Ovary (tissue), 9 donors: ENCODE data around the gene SMARCD1. TPM values are rescaled to one million over a fixed set of nuclear protein-coding genes. Genes with fewer than 3 reads are reported as not detected.

Experiments
- DNase-seq, 5 donors: peaks; one replicate each; pipeline ENCODE4 v3.0.0-alpha.2; 2019 to 2020
- H3K27ac ChIP-seq, 2 donors: fragments of 200-600 bp; one replicate each; pipeline versions ENCODE4 v1.5.1 to v1.8.0; 2019 to 2022
- H3K27me3 ChIP-seq: fragments of 200-600 bp; one replicate; pipeline ENCODE4 v1.8.0; 2022
- H3K36me3 ChIP-seq: fragments of 200-600 bp; sonication (generic); one replicate; pipeline ENCODE4 v1.5.1; 2019
- H3K4me1 ChIP-seq: one replicate; pipeline ENCODE4 v1.8.1; 2013; ENCODE audit warnings: mild to moderate bottlenecking, moderate library complexity; ENCODE audit not compliant: insufficient read depth
- H3K4me3 ChIP-seq: fragments of 200-600 bp; sonication (generic); one replicate; pipeline ENCODE4 v1.5.1; 2017
- H3K9me3 ChIP-seq, 2 donors: fragments of 200-600 bp in 1 of 2; sonication (generic) in 1 of 2; one replicate each; pipeline versions ENCODE4 v1.5.1 to v1.8.1; 2013 to 2019; ENCODE audit warnings: mild to moderate bottlenecking in 1 of 2, moderate library complexity in 1 of 2
- CTCF ChIP-seq, 3 donors: fragments of 450-650 bp in 2 of 3; fragments of 200-600 bp in 1 of 3; IDR thresholded peaks; one replicate each; pipeline versions ENCODE4 v1.5.1 to v1.8.0; 2016 to 2022; ENCODE audit warnings: antibody characterized with exemption in 3 of 3, mild to moderate bottlenecking in 1 of 3
- EP300 ChIP-seq: sonication (generic); formaldehyde crosslinking; IDR thresholded peaks from one replicate; pipeline ENCODE4 v1.6.1; 2017; ENCODE audit warnings: antibody characterized with exemption
- POLR2A ChIP-seq: fragments of 450-650 bp; IDR thresholded peaks from one replicate; pipeline ENCODE4 v1.6.1; 2017; ENCODE audit warnings: antibody characterized with exemption, mild to moderate bottlenecking, moderate library complexity
- WGBS, 3 donors: extraction: QIAGEN DNeasy Blood & Tissue Kit in 1 of 3; methylation state at CpG; one replicate each; pipeline versions ENCODE4 v1.1.5 to v1.1.7; 2013 to 2017; 5-methylcytosine and 5-hydroxymethylcytosine counted together
- intact Hi-C, 4 donors: fragments of 100-400 bp; cut with DNase I; formaldehyde crosslinking; loops; one replicate each; pipeline versions ENCODE4 v1.11.0 to v1.15.1; 2022 to 2023
- polyA plus RNA-seq, 2 donors: library from polyadenylated mRNA; stranded (reverse); fragments of 200-250 nt in 1 of 2; fragments of 350-450 nt in 1 of 2; fragmentation: Illumina TruSeq in 1 of 2; extraction: RNeasy Lipid Tissue Mini Kit (QIAGEN cat#74804) in 1 of 2; gene quantifications; one replicate each; pipeline ENCODE4 v1.2.3, GENCODE V29; 2013 to 2014
- total RNA-seq, 7 donors: library from RNA; depleted of rRNA in 2 of 7; stranded (reverse); fragments of >200 nt in 2 of 7; fragmentation: NEBNext Ultra II Directional in 3 of 7; extraction: Animal tissue kit (Norgen Biotek cat#: 25700) in 3 of 7; gene quantifications; one replicate each; pipeline versions ENCODE4 v1.1.0 to v1.2.4, GENCODE V29; 2016 to 2023
- donor health status: DM: no; HTN: no; CAD: no; lungs with moderate emphysema.
- donor health status: DM: no; HTN: no; CAD: no.
- donor health status: Bipolar disorder and iron deficiency.
- donor health status: DM: yes; HTN: yes; CAD: no.
- donor health status: DM: no; HTN: no; CAD: no.
- donor health status: DM: yes; HTN: yes; CAD: no.

Gene SMARCD1
- total and polyA plus RNA-seq, 9 donors: 26.1 to 57.7 (median 50.7) TPM

GRCh38 chr12:50066402-50066801, 18.7 kb upstream of the SMARCD1 start:
- TF ChIP-seq POLR2A (no peak), CTCF (IDR thresholded peaks at IDR 0.05) (no peak), EP300 (no peak)
- Histone ChIP-seq H3K4me1 (peaks cover 1% of the 10 kb centered on the region), H3K9me3 (no peaks in the 10 kb centered on the region), H3K4me3 (no peak overlapping the region), H3K36me3 (no peaks in the 10 kb centered on the region), H3K27ac (no peak overlapping the region), H3K27me3 (no peaks in the 10 kb centered on the region)
- intact Hi-C loops: loop anchor here in 3 of 4 donors (5.0 kb wide), 3 partner anchors 94 to 199 kb away; partner anchors contain the start of gene AQP6 (in 1 of the 3)
- WGBS, 3 donors: 40 to 51% (median 44%) methylated on average over 5 of the region's 5 CpGs
- no peak for DNase-seq

- H3K36me3 ChIP-seq: no peaks in the 10 kb centered on the region
- H3K27ac ChIP-seq: no peak overlapping the region
- TF ChIP-seq POLR2A (no peak), EP300 (no peak), CTCF (IDR thresholded peaks at IDR 0.05) (no peak)
- no peak overlapping the region for H3K4me3 ChIP-seq
- intact Hi-C loops: loop anchor here in 3 of 4 donors (5.0 kb wide), 3 partner anchors 97 to 202 kb away; partner anchors contain the start of gene AQP6 (in 1 of the 3)
- H3K27me3 ChIP-seq: no peaks in the 10 kb centered on the region
- no peak for DNase-seq
- 94 to 98% (median 98%) methylated on average over 5 of the region's 5 CpGs for WGBS, 3 donors
- no peaks in the 10 kb centered on the region for H3K9me3 ChIP-seq
- peaks cover 1% of the 10 kb centered on the region for H3K4me1 ChIP-seq
These were observed 16.1 kb upstream of the SMARCD1 start for GRCh38 chr12:50069069-50069468.

- WGBS, 3 donors: 93 to 98% (median 94%) methylated on average over 3 of the region's 3 CpGs
- Histone ChIP-seq H3K27me3 (no peaks in the 10 kb centered on the region), H3K27ac (no peak overlapping the region), H3K4me3 (no peak overlapping the region), H3K9me3 (no peaks in the 10 kb centered on the region), H3K4me1 (peaks cover 1% of the 10 kb centered on the region), H3K36me3 (no peaks in the 10 kb centered on the region)
- DNase-seq: no peak
- intact Hi-C loops: loop anchor here in 3 of 4 donors (5.0 kb wide), 3 partner anchors 97 to 202 kb away; partner anchors contain the start of gene AQP6 (in 1 of the 3)
- TF ChIP-seq CTCF (IDR thresholded peaks at IDR 0.05) (no peak), EP300 (no peak), POLR2A (no peak)
These were observed 15.6 kb upstream of the SMARCD1 start for GRCh38 chr12:50069539-50069938.

GRCh38 chr12:50070314-50071060, 14.7 kb upstream of the SMARCD1 start:
- Histone ChIP-seq H3K9me3 (no peaks in the 10 kb centered on the region), H3K4me3 (no peak overlapping the region), H3K27me3 (no peaks in the 10 kb centered on the region), H3K4me1 (peaks cover 1% of the 10 kb centered on the region), H3K27ac (no peak overlapping the region), H3K36me3 (no peaks in the 10 kb centered on the region)
- peak; percentile 78 to 85 (median 84) for DNase-seq
- intact Hi-C loops: loop anchor here (1.0 to 10.0 kb wide), 6 partner anchors 103 to 296 kb away; no protein-coding TSS in a partner anchor
- WGBS, 3 donors: 29 to 38% (median 34%) methylated on average over 9 of the region's 9 CpGs
- TF ChIP-seq EP300 (no peak), CTCF (IDR thresholded peaks at IDR 0.05) (peak; percentile 87 to 93 (median 88))
